ENCODE data around the gene MOGAT2. TPM values are rescaled to one million over a fixed set of nuclear protein-coding genes. Genes with fewer than 3 reads are reported as not detected.
"Not testable (repeated sequence)": the region's sequence is repeated elsewhere in the genome, so short reads cannot be mapped to it uniquely, and the experiment has no call there.

Gene MOGAT2
- total RNA-seq, 1 donor from 2014 or later: 0.52 TPM

- Histone ChIP-seq H3K27me3 (ENCODE audit: control insufficient read depth in 3 of 3, insufficient read depth in 3 of 3, low read length in 3 of 3) (no peaks in the 10 kb centered on the region), H3K36me3 (ENCODE audit: control insufficient read depth in 3 of 3, insufficient read depth in 3 of 3, low read length in 3 of 3) (no peaks in the 10 kb centered on the region), H3K27ac (ENCODE audit: low read depth, low read length) (no peak overlapping the region), H3K9ac (ENCODE audit: low read depth in 1 of 3, low read length in 3 of 3) (peak overlapping the region in 2 of 3 donors; percentile 2 to 25), H3K4me3 (ENCODE audit: low read length in 3 of 3) (no peak overlapping the region), H3K9me3 (ENCODE audit: control insufficient read depth in 3 of 3, low read length in 3 of 3) (no peaks in the 10 kb centered on the region), H3K4me1 (ENCODE audit: control insufficient read depth in 3 of 3, insufficient read depth in 3 of 3, low read length in 3 of 3) (peaks cover 16 to 32% (median 22%) of the 10 kb centered on the region in 3 donors)
These were observed 15.9 kb downstream of the MOGAT2 start for GRCh38 chr11:75733431-75734107.

- peak overlapping the region in 1 of 3 donors; percentile 13 for H3K4me3 ChIP-seq (ENCODE audit: low read length in 3 of 3)
- H3K4me1 ChIP-seq (ENCODE audit: control insufficient read depth in 3 of 3, insufficient read depth in 3 of 3, low read length in 3 of 3): peaks cover 16 to 29% (median 22%) of the 10 kb centered on the region in 3 donors
- H3K27ac ChIP-seq (ENCODE audit: low read depth, low read length): peak overlapping the region; percentile 50
- no peaks in the 10 kb centered on the region for H3K27me3 ChIP-seq (ENCODE audit: control insufficient read depth in 3 of 3, insufficient read depth in 3 of 3, low read length in 3 of 3)
- no peaks in the 10 kb centered on the region for H3K36me3 ChIP-seq (ENCODE audit: control insufficient read depth in 3 of 3, insufficient read depth in 3 of 3, low read length in 3 of 3)
- H3K9ac ChIP-seq (ENCODE audit: low read depth in 1 of 3, low read length in 3 of 3): no peak overlapping the region
- no peaks in the 10 kb centered on the region for H3K9me3 ChIP-seq (ENCODE audit: control insufficient read depth in 3 of 3, low read length in 3 of 3)
These were observed 17.0 kb downstream of the MOGAT2 start for GRCh38 chr11:75734491-75735180.

DNA sequence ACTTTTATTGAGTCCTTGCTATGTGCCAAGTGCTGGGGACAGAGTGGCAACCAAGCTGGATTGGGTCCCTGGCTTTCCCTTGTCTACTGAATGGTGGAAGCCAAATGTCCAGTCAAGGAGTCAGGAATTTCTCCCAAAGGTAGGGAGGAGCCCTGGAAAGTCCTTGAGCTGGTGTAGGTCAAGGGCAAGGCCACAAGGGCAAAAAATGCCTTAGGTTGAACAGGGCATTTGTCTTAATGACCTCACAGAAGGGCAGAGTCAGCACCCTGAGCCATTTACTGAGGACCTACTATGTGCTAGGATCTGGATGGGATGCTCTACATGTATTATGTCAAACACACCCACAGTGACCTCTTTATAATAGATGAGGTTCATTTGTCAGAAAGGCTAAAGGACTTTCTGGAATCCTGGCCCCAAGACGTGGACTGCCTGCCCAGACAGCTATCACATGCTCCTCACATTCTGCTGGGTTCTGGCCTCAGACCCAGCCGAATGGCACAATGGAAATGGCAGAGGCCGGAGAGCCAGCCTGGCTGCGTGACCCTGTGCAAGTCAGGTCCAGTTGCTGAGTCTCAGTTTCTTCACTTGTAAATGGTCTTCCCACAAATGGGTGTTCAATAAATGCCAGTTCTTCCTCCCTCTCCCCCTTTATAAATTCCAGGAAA lies 17.7 kb downstream of the MOGAT2 start:
- H3K27ac ChIP-seq (ENCODE audit: low read depth, low read length): peak overlapping the region; percentile 50
- H3K4me1 ChIP-seq (ENCODE audit: control insufficient read depth in 3 of 3, insufficient read depth in 3 of 3, low read length in 3 of 3): peaks cover 16 to 29% (median 22%) of the 10 kb centered on the region in 3 donors
- no peak overlapping the region for H3K9ac ChIP-seq (ENCODE audit: low read depth in 1 of 3, low read length in 3 of 3)
- no peaks in the 10 kb centered on the region for H3K27me3 ChIP-seq (ENCODE audit: control insufficient read depth in 3 of 3, insufficient read depth in 3 of 3, low read length in 3 of 3)
- no peaks in the 10 kb centered on the region for H3K9me3 ChIP-seq (ENCODE audit: control insufficient read depth in 3 of 3, low read length in 3 of 3)
- no peak overlapping the region for H3K4me3 ChIP-seq (ENCODE audit: low read length in 3 of 3)
- H3K36me3 ChIP-seq (ENCODE audit: control insufficient read depth in 3 of 3, insufficient read depth in 3 of 3, low read length in 3 of 3): no peaks in the 10 kb centered on the region

DNA sequence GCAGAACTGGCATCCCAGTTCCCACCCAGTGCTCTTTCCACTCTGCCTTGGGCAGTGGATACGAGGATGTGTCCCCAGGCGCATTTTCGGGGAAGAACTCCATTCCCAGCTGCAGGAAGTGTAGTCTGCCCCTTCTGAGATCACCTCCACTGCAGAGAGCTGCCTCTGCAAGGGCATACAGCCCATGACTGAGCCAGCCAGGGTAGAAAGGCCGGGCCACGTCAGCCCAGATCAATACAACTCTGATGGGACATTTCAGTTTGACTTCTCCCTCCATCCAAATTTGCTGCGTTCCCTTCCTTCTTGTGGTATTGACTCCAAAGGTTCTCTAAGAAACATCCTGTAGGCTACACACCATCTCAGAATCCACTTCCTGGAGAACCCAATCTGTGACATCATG lies 19.7 kb downstream of the MOGAT2 start:
- Histone ChIP-seq H3K4me3 (ENCODE audit: low read length in 3 of 3) (no peak overlapping the region), H3K27me3 (ENCODE audit: control insufficient read depth in 3 of 3, insufficient read depth in 3 of 3, low read length in 3 of 3) (no peaks in the 10 kb centered on the region), H3K4me1 (ENCODE audit: control insufficient read depth in 3 of 3, insufficient read depth in 3 of 3, low read length in 3 of 3) (peaks cover 16 to 29% (median 22%) of the 10 kb centered on the region in 3 donors), H3K9ac (ENCODE audit: low read depth in 1 of 3, low read length in 3 of 3) (no peak overlapping the region), H3K27ac (ENCODE audit: low read depth, low read length) (no peak overlapping the region), H3K36me3 (ENCODE audit: control insufficient read depth in 3 of 3, insufficient read depth in 3 of 3, low read length in 3 of 3) (no peaks in the 10 kb centered on the region), H3K9me3 (ENCODE audit: control insufficient read depth in 3 of 3, low read length in 3 of 3) (no peaks in the 10 kb centered on the region)

- H3K4me1 ChIP-seq (ENCODE audit: control insufficient read depth in 3 of 3, insufficient read depth in 3 of 3, low read length in 3 of 3): peaks cover 10 to 20% (median 14%) of the 10 kb centered on the region in 3 donors
- H3K27ac ChIP-seq (ENCODE audit: low read depth, low read length): no peak overlapping the region
- H3K36me3 ChIP-seq (ENCODE audit: control insufficient read depth in 3 of 3, insufficient read depth in 3 of 3, low read length in 3 of 3): no peaks in the 10 kb centered on the region
- no peak overlapping the region for H3K4me3 ChIP-seq (ENCODE audit: low read length in 3 of 3)
- H3K9me3 ChIP-seq (ENCODE audit: control insufficient read depth in 3 of 3, low read length in 3 of 3): no peaks in the 10 kb centered on the region
- H3K27me3 ChIP-seq (ENCODE audit: control insufficient read depth in 3 of 3, insufficient read depth in 3 of 3, low read length in 3 of 3): no peaks in the 10 kb centered on the region
- no peak overlapping the region for H3K9ac ChIP-seq (ENCODE audit: low read depth in 1 of 3, low read length in 3 of 3)
These were observed 23.0 kb downstream of the MOGAT2 start for GRCh38 chr11:75740681-75741080.

GRCh38 chr11:75743159-75743558 lies 25.5 kb downstream of the MOGAT2 start:
- H3K9ac ChIP-seq (ENCODE audit: low read depth in 1 of 3, low read length in 3 of 3); H3K4me3 ChIP-seq (ENCODE audit: low read length in 3 of 3); H3K27me3 ChIP-seq (ENCODE audit: control insufficient read depth in 3 of 3, insufficient read depth in 3 of 3, low read length in 3 of 3); H3K27ac ChIP-seq (ENCODE audit: low read depth, low read length); H3K9me3 ChIP-seq (ENCODE audit: control insufficient read depth in 3 of 3, low read length in 3 of 3); H3K36me3 ChIP-seq (ENCODE audit: control insufficient read depth in 3 of 3, insufficient read depth in 3 of 3, low read length in 3 of 3): not testable (repeated sequence)
- H3K4me1 ChIP-seq (ENCODE audit: control insufficient read depth in 3 of 3, insufficient read depth in 3 of 3, low read length in 3 of 3): peaks cover 10 to 23% (median 13%) of the 10 kb centered on the region in 3 donors

GRCh38 chr11:75743711-75744563 lies 26.3 kb downstream of the MOGAT2 start:
- peak overlapping the region; percentile 30 for H3K27ac ChIP-seq (ENCODE audit: low read depth, low read length)
- H3K9ac ChIP-seq (ENCODE audit: low read depth in 1 of 3, low read length in 3 of 3): peak overlapping the region in 1 of 3 donors; percentile 68
- peaks cover 10 to 23% (median 13%) of the 10 kb centered on the region in 3 donors for H3K4me1 ChIP-seq (ENCODE audit: control insufficient read depth in 3 of 3, insufficient read depth in 3 of 3, low read length in 3 of 3)

GRCh38 chr11:75745807-75746206 lies 28.2 kb downstream of the MOGAT2 start:
- H3K4me3 ChIP-seq (ENCODE audit: low read length in 3 of 3): no peak overlapping the region
- H3K9ac ChIP-seq (ENCODE audit: low read depth in 1 of 3, low read length in 3 of 3): no peak overlapping the region
- peaks cover 10 to 23% (median 13%) of the 10 kb centered on the region in 3 donors for H3K4me1 ChIP-seq (ENCODE audit: control insufficient read depth in 3 of 3, insufficient read depth in 3 of 3, low read length in 3 of 3)
- peaks cover 0 to 5% (median 0%) of the 10 kb centered on the region in 3 donors for H3K27me3 ChIP-seq (ENCODE audit: control insufficient read depth in 3 of 3, insufficient read depth in 3 of 3, low read length in 3 of 3)
- no peaks in the 10 kb centered on the region for H3K9me3 ChIP-seq (ENCODE audit: control insufficient read depth in 3 of 3, low read length in 3 of 3)
- no peaks in the 10 kb centered on the region for H3K36me3 ChIP-seq (ENCODE audit: control insufficient read depth in 3 of 3, insufficient read depth in 3 of 3, low read length in 3 of 3)
- H3K27ac ChIP-seq (ENCODE audit: low read depth, low read length): peak overlapping the region; percentile 54

More at GRCh38 chr11:75743711-75744563, 26.3 kb downstream of the MOGAT2 start:
- Histone ChIP-seq H3K36me3 (ENCODE audit: control insufficient read depth in 3 of 3, insufficient read depth in 3 of 3, low read length in 3 of 3) (no peaks in the 10 kb centered on the region), H3K4me3 (ENCODE audit: low read length in 3 of 3) (no peak overlapping the region), H3K9me3 (ENCODE audit: control insufficient read depth in 3 of 3, low read length in 3 of 3) (no peaks in the 10 kb centered on the region), H3K27me3 (ENCODE audit: control insufficient read depth in 3 of 3, insufficient read depth in 3 of 3, low read length in 3 of 3) (peaks cover 0 to 5% (median 0%) of the 10 kb centered on the region in 3 donors)

DNA sequence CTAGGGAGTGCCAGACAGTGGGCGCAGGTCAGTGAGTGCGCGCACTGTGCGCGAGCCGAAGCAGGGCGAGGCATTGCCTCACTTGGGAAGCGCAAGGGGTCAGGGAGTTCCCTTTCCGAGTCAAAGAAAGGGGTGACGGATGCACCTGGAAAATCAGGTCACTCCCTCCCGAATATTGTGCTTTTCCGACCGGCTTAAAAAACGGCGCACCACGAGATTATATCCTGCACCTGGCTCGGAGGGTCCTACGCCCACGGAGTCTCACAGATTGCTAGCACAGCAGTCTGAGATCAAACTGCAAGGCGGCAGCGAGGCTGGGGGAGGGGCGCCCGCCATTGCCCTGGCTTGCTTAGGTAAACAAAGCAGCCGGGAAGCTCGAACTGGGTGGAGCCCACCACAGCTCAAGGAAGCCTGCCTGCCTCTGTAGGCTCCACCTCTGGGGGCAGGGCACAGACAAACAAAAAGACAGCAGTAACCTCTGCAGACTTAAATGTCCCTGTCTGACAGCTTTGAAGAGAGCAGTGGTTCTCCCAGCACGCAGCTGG lies 31.2 kb downstream of the MOGAT2 start:
- H3K4me3 ChIP-seq (ENCODE audit: low read length in 3 of 3); H3K36me3 ChIP-seq (ENCODE audit: control insufficient read depth in 3 of 3, insufficient read depth in 3 of 3, low read length in 3 of 3); H3K9ac ChIP-seq (ENCODE audit: low read depth in 1 of 3, low read length in 3 of 3); H3K27me3 ChIP-seq (ENCODE audit: control insufficient read depth in 3 of 3, insufficient read depth in 3 of 3, low read length in 3 of 3); H3K27ac ChIP-seq (ENCODE audit: low read depth, low read length); H3K9me3 ChIP-seq (ENCODE audit: control insufficient read depth in 3 of 3, low read length in 3 of 3): not testable (repeated sequence)
- peaks cover 5 to 18% (median 6%) of the 10 kb centered on the region in 3 donors for H3K4me1 ChIP-seq (ENCODE audit: control insufficient read depth in 3 of 3, insufficient read depth in 3 of 3, low read length in 3 of 3)
